Measurements from ENCODE around the gene C19orf38.

C19orf38 gene

DNA sequence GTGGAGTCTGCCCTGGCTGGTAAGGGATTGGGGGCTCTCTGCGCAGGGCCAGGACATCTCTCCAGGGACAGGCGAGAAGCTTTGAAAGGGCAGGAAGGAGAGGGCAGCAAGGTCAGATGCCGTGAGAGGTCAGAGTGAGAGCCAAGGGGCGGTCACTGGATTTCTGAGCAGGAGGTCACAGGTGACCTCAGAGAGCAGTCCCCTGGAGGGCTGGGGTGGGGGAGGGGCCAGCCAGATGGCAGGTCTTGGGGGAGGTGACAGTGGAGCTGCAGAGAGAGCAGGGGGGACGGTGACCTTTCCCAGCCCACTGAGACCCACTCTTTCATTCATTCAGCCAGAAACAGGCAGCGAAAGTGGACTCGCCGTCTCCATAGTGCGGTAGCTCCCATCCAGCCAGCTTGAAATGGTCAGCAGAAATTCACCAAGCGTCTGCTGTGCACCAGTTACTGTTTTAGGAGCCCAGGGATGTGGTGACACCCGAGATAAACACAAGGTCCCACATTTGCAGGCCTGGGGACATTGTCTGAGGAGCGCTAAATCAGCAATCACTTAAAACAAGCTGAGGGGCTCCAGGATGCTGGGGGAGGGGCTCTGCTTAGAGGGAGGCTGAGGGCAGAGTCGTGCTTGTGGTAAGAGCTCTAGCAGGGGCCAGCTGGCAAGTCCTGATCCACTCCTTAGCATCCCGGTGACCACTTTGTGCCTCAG is 33.3 kb downstream of the C19orf38 start:
- peak; percentile 41 for DNase-seq

DNA sequence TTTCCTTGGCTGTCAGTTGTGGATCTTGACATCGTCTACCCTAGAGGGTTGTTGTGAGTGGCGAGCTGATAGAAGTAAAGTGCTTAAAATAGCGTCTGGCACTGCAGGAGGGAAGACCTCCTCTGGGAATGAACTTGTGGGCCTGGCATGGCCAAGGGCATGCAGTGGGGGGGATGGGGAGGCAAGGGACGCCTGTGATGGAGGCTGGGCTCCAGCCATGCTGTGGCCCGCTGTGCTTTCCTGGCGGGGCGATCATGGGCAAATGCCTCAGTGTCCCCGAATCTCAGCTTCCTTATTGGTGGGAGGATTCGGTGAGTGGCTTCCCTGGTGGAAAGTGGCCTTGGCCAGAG is 33.9 kb downstream of the C19orf38 start:
- no peak for DNase-seq

DNA sequence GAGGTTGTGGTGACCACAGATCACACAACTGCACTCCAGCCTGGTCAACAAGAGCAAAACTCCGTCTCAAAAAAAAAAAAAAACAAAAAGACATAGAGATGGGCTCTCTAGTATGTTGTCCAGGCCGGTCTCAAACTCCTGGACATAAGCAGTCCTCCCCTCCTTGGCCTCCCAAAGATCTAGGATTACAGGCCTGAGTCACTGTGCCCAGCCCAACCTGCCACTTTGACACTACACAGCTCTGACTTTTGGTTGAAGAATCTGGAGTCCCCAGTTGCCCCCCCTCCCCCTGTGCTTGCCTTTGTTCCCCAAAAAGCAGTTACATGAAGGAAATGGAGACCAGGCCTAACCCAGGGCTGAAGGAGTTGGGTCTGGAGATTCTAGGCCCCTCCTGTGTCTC is 36.1 kb downstream of the C19orf38 start:
- DNase-seq, result no peak

- DNase-seq, result peak; percentile 40
Observed at GRCh38 chr19:10885201-10886169, 37.3 kb downstream of the C19orf38 start.

GRCh38 chr19:10887616-10888367 is 39.6 kb downstream of the C19orf38 start:
- DNase-seq, result peak; percentile 34

GRCh38 chr19:10888421-10888866 is 40.2 kb downstream of the C19orf38 start:
- DNase-seq, result peak; percentile 78

GRCh38 chr19:10889880-10890279 is 41.7 kb downstream of the C19orf38 start:
- no peak for DNase-seq

DNA sequence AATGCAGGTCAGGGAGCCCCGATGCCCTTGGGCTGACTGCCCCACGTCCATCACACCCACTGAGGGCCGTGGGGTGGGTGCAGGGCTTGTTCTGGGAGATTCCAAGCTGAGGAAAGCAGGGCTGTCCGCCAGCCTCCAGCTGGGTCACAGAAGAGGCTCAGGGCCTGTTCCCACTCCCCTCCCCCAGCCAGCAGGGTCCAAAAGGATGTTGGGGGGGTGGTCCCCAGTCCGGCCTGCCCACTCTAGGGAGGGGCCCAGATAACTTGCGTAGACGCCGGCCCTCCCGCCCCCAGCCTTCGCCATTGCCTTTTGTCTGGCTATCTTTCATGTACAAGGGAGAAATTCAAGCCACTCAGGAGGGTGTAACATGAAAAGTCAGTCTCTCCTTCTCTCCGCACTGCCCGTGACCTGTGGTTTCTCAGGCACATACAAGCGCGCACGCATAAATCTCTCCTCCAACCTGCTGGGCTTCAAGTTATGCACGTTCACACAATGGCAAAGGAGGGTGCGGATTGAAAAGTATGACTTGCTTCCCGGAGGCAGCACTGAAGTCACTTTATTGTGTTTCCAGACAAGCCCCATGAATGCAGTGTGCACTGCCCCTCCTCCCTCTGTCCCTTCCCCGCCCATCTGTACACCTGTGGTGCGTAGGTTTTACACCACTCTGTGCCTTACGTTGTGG is 43.3 kb downstream of the C19orf38 start:
- no peak for DNase-seq

DNA sequence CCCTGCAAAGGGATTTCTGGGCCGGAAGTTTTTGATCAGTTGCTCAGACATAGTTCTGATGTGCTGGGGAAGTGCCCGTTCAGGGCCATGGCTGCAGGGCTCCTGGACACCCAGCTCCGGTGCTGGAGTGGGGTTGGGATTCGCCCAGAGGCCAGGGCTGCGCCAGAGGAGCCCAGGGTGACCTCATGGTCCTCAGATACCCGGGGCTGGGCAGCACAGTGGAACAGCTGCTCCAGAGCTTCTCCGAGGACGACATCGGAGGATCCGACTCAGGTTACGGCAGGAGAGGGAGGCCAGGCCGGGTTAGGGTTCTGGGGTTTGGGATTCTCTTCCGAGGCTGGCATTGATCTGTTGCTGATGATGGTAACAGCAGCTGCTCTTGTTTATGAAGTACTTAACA is 44.0 kb downstream of the C19orf38 start:
- DNase-seq, result peak; percentile 30

- DNase-seq, result no peak
Observed at GRCh38 chr19:10894911-10895213, 46.6 kb downstream of the C19orf38 start.

- no peak for DNase-seq
Observed at GRCh38 chr19:10895363-10895762, 47.1 kb downstream of the C19orf38 start.

DNA sequence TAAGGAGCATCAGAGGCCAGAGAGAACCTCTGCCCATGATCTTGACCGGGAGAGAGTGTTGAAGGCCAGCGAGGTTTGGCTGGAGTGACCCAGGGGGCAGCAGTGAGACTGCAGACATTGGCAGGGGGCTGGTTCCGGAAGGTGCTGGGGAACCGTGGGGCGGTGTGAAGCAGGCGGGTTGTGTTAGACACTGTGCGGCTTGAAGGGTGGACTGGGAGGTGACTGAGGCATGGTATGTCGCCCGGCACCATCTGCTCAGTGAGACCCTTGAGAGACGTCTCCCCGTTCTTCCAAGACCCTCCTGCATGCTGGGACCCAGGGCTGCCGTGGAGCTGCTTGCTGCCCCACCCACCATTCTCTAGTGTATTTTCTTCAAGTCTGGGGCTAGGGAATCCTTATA is 47.7 kb downstream of the C19orf38 start:
- DNase-seq, result no peak

- no peak for DNase-seq
Observed at GRCh38 chr19:10896851-10897526, 48.8 kb downstream of the C19orf38 start.

DNA sequence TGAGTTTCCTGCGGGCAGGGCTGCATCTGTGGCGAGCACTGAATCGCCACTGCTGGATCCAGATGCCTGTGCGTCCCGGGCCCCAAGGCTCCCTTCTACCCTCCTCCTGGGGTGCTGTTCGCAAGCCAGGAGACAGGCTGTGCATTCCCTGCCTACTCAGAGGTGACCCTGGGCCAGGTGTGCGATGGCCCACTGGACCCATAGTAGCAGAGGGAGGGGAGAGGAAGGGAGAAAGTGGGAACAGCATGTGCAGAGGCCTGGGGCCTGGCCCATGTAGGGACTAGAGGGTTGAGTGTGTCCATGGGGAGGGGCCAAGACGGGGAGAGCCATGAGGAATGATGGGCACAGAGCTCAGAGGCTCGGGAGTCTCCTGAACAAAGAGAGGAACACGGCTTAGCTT is 50.4 kb downstream of the C19orf38 start:
- no peak for DNase-seq

- DNase-seq, result no peak
Observed at GRCh38 chr19:10899151-10899653, 51.0 kb downstream of the C19orf38 start.

- no peak for DNase-seq
Observed at GRCh38 chr19:10907925-10908324, 59.7 kb downstream of the C19orf38 start.

DNA sequence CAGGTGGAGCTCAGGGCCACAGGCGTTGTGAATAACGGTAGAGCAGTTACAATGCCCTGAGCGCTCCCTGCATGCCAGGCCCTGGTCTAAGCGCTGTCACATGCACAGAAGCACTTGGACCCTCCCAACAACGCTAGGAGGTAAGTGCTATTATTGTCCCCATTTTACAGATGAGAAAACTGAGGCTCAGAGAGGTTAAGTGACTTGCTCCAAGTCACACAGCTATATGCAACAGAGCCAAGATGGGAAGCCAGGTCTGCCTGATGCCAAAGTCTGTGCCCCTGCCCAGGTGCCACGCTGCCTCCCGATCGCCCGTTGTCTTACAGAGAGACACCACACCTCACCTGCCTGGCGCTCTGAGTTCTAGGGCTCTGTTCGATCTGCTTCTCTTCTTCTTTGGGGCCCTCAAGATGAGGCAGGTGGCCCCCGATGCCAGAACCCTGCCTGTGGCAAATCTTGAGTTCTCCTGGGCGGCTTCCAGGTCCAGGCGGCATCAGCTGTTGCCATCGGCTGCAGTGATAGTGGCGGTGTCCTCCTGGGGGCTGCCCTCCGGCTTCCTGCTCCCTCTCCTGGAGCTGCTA is 60.3 kb downstream of the C19orf38 start:
- no peak for DNase-seq

GRCh38 chr19:10911579-10912363 is 63.6 kb downstream of the C19orf38 start:
- DNase-seq, result no peak

DNA sequence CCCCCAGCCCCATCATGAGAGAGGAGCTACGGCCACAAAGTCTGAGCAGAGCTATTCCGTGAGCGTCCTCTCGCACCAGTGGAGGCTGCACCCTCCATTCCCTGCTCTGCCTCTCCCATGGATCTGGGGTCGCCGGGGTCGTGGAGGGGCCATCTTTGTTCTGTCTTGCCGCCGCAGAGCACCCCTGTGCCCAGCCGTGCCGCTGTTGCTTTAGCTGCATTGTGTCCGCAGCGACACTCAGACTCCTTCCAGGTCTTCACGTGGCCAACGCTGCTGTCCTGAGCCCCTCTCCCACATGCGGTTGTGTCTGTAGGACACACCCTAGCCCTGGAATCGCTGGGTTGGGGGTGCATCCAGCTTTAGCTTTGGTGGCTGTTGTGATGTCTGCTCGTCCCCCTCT is 64.4 kb downstream of the C19orf38 start:
- no peak for DNase-seq

GRCh38 chr19:10913716-10914340 is 65.6 kb downstream of the C19orf38 start:
- DNase-seq, result no peak
